ENCODE measurements around the gene PUS3.

The PUS3 gene

DNA sequence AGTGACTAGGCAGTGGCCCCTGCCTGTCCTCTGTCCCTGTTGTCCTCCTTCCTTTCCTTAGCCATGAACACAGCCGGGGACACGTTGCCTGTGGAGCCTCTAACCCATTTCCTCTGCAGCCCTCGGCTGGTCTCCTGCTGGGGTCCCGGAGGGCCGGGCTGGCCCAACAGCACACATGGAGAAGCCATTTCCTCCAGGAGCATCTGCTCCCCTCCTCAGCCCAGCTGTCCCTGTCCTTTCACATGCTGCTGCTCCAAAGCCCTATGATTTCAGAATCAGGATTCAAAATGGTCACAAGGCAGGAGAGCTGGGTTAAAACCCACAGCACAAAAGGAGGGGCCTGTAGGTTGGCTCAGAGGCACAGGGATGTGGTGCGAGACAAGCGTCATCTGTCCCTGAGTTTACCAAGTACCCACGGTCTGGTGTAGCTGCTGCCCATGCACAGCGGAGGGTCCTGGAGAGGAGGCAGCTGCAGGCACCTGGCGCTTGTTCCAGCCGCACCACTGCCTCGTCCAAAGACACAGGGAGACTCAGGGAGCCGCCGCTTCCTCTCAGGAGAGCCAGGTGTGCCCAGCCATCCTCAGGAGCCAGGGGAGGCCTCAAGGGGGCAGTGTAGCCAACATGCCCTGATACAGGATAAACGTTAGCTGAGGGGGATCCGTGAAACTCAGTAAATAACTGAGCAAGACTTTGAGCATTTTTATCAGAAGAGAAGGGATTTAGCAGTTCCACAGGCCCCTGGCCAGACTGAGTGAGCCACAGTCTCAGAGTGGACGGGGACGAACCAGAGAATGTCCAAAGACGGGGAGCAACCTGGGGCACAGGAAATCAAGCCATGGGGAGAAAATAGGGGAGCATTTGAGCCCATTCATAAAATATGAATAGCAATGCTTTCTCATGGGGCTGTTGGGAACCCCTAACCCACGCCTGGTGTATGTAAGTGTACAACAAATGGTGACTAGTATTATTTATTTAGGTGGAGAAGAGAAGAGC, 38.9 kb upstream of the PUS3 start:
- DNase-seq (ENCODE audit: low read depth, low spot score) = no peak
- no peak overlapping the region for H3K27ac ChIP-seq

DNA sequence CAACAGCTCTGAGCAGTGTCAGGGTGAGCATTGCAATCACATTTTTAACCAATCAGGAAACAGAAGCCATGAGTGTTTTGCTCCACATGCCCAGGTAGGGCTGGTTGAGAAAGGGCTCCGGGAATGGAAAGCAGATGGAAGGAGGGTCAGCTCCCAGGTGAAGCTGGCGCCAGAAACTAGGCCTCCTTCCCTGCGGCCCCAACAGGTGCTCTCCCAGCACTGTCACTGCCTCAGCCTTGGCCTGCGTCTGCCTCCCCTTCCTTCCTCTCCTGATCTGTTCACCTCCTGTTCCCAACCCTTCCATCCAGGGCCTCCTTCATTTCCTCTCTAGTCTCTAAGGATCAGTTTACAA, 38.2 kb upstream of the PUS3 start:
- DNase-seq (ENCODE audit: low read depth, low spot score) = no peak

DNA sequence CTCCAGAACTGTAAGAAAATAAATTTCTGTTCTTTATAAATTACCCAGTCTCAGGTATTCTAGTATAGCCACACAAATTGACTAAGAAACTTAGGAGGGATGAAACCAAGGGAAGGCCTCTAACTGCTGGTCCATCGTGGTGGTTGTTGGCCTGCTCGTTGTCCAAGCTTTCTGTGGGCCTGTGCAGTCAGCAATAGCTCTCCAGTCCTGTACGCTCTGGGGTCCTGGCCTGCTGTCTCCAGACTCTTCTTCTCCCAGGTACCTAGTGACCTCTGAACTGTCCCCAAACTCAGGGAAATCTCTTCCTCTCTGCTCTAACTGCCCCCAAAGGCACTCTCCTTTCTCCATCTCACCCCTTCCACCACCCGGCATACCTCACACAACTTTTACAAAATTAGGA, 37.1 kb upstream of the PUS3 start:
- DNase-seq (ENCODE audit: low read depth, low spot score) = no peak

More for the DNA sequence above, 38.2 kb upstream of the PUS3 start:
- H3K27ac ChIP-seq = no peak overlapping the region

DNA sequence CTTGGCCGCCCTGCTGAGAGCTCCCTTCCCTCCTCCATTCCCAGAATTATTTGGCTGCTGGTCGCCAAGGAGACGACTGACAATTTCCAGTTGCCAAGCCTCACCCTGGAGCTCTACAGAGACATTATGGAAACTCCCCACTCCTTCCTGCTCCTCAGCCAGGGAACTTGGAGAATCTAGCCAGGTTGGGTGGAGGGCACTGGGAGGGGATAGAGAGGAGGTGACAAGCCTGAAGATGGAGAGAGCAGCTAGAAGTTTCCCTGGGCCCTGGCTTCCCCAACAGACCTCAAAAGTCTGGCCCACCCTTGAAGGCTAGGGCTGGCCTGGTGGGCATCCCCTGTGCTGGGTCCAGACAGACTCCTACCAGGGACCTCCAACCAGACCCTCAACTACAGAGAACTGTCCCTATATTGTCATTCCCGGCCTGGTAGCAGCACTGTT, 36.1 kb upstream of the PUS3 start:
- H3K27ac ChIP-seq = no peak overlapping the region

More for the DNA sequence above, 37.1 kb upstream of the PUS3 start:
- H3K27ac ChIP-seq = no peak overlapping the region

GRCh38 chr11:125938418-125938817, 35.4 kb upstream of the PUS3 start:
- H3K27ac ChIP-seq = no peak overlapping the region
- DNase-seq (ENCODE audit: low read depth, low spot score) = no peak

More for the DNA sequence above, 36.1 kb upstream of the PUS3 start:
- DNase-seq (ENCODE audit: low read depth, low spot score) = no peak

DNA sequence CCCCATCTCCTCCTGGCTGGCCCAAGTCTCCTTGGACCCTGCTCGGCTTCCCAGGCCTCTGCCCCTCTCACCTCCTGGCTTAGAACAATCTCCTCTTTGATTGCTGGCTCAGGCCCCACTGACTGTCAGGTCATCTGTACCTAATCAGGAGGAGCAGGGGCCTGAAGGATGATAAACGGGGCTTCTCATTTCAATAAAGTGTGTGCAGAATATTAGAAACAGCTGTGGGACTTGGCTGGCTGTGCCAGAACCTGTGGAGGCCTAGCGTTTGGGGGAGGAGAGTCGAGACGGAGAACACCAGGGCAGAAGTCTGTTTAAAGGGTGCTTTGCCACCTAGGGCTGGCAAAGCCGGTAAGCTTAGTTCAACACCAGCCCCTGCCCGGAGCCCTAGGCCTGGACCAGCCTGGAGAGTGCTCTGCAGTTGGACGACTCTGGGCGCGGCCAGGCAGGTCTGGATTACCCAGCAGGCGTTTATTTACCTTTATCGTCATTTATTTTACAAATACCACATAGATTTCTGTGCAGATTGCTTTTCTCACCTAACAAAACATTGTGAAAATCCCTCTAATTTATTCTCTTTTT, 32.7 kb upstream of the PUS3 start:
- no peak for DNase-seq (ENCODE audit: low read depth, low spot score)
- H3K27ac ChIP-seq = no peak overlapping the region

DNA sequence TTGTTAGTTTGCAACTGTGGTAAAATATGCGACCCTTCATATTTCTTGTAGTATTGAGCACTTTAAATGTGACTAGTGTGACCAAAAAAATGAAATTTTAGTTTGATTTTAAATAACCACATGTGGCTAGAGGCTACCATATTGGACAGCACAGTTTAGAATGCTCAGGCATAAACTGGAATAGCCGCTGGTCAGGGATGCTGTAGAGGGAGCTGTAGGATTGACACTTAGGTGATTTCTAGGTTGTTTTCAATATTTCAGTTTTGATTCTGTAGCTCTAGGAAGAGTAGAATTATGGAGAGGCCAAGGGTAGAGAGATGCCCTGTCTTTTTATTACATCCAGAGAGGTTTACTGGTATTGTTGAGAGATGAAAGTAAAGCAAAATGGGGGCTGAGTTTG, 32.0 kb upstream of the PUS3 start:
- H3K27ac ChIP-seq = no peak overlapping the region
- DNase-seq (ENCODE audit: low read depth, low spot score) = no peak

DNA sequence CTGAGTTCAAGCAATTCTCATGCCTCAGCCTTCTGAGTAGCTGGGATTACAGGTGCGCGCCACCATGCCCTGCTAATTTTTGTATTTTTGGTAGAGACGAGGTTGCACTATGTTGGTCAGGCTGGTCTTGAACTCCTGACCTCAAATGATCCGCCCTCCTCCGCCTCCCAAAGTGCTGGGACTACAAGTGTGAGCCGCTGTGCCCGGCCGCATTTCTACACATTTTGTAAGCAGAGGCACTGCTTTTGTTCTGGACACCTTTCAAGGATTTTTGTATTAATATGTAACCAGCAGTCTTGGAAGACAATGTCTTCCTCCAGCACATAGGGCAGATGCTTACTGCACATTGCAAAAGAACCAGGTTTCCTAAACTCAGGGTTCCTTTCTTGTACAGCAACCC, 31.5 kb upstream of the PUS3 start:
- no peak for DNase-seq (ENCODE audit: low read depth, low spot score)
- no peak overlapping the region for H3K27ac ChIP-seq

DNA sequence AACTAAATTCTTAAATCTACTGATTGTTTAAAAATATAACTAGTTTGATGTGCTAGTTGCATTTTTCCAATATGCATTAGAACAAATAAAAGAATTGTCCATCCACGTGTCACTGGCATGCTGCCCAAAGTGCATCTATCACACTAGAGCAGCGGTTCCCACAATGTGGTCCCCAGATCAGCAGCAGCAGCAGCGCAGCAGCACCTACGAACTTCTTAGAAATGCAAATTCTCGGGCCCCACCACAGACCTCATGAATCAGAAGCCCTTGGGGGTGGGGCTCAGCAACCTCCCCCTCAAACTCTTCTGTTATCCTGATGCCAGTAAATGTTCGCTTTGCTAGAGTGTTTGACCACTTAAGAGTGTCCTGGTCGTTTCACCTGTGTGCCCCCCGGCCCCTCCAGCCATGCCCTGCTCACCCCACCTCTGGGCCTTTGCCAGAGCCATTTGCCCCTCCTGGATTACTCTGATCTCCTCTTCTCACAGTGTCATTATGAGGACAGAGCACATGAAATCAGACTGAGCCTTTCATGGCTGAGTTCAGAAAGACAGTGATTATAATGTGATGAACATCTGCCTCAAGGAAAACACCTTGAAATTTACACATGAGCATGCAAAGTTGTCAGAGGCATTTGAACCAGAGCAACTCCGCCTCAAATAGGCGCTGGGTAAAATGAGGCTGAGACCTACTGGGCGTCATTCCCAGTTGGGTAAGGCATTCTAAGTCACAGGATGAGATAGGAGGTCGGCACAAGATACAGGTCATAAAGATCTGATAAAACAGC, 30.2 kb upstream of the PUS3 start:
- no peak for DNase-seq (ENCODE audit: low read depth, low spot score)

DNA sequence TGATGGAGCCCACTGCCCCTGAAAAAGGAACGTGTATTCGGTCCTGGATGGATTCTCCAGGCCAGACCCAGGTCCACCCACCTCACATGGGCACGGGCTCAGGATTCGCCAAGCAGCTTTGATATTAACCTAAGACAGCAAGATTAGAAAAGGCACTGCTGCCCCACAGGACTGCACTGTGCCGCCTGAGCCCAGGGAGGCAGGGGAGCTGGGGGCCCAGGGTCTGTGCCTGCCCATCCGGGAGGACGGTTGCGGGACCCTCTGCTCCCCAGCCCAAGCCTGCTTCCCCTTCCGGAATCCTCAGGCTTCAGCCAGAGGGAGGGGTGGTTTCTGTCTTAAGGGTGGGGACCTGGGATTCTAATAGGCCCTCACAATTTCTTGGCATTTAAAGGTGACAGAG, 29.3 kb upstream of the PUS3 start:
- no peak overlapping the region for H3K27ac ChIP-seq
- no peak for DNase-seq (ENCODE audit: low read depth, low spot score)

More for the DNA sequence above, 30.2 kb upstream of the PUS3 start:
- no peak overlapping the region for H3K27ac ChIP-seq

DNA sequence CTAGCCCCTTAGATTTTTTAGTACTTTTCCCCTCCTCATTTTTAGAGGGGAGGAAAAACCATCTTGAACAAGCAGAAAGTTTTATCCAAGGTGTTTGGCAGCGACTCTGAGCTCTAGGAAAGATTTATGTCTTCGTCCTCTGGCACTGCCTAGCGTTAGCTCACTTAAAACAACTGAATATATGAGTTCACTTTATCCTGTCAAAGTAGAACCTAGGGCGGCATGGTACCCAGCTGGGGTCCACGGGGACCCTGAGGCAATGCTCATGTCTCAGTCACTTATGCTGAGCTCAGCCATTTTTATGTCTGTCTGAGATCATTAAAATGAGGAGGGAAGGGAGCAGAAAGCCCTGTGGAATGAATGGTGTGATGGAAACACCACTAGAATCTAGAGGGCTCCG, 28.7 kb upstream of the PUS3 start:
- no peak for DNase-seq (ENCODE audit: low read depth, low spot score)
- H3K27ac ChIP-seq = no peak overlapping the region

- H3K27ac ChIP-seq = no peak overlapping the region
- no peak for DNase-seq (ENCODE audit: low read depth, low spot score)
Observed at GRCh38 chr11:125931116-125931515, 28.1 kb upstream of the PUS3 start.

- DNase-seq (ENCODE audit: low read depth, low spot score) = no peak
- H3K27ac ChIP-seq = no peak overlapping the region
Observed at GRCh38 chr11:125930076-125930450, 27.1 kb upstream of the PUS3 start.

DNA sequence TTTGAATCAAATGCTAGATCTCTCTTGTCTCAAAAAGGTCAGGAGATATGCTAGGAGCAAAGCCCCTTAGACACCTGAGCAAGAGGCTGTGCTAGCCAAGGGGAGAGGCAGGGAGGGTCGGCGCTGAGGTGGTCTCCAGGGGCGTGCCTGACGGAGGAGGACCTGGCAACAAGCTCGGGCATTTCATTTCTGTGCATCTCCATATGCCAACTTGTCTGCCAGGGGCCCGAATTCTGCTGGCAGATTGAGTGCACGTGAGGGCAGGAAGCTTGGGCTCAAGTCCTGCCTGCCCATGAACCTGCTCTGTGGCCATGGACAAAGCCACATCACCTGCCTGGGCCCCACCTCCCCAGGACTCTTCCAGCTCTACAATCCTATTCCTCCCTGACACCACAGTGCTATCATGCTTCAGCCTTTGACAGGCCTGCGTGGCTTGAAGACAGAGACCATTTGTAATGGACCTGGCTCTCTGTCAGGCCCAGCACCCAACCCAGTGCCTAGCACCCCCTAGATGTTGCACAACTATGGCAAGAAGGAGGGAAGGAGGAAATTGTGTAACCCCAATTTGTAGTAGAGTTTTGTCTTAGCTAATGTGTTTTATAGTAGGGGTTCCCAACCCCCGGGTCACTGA, 26.6 kb upstream of the PUS3 start:
- DNase-seq (ENCODE audit: low read depth, low spot score) = no peak
- H3K27ac ChIP-seq = no peak overlapping the region

GRCh38 chr11:125926682-125927081, 23.7 kb upstream of the PUS3 start:
- no peak for DNase-seq (ENCODE audit: low read depth, low spot score)
- no peak overlapping the region for H3K27ac ChIP-seq

DNA sequence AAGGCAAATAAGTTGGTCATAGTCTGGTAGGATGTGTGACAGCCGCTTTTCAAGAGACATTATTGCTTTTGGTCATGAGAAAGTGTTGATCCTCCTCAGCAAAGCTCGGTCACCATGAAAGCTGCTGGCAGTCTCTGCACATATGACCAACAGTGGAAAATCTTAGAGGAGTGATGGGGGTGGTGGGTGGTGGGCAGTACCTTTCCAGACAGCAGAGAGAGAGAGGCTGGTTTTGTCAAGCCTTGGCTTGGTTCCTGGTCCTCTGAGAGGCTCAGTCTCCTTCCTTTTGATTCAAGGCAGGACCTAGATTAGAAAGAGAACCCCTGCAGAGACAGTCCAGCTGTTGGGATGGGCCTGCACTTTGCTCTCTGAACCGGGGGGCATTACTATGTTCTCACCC, 22.8 kb upstream of the PUS3 start:
- no peak for DNase-seq (ENCODE audit: low read depth, low spot score)
- H3K27ac ChIP-seq = no peak overlapping the region

DNA sequence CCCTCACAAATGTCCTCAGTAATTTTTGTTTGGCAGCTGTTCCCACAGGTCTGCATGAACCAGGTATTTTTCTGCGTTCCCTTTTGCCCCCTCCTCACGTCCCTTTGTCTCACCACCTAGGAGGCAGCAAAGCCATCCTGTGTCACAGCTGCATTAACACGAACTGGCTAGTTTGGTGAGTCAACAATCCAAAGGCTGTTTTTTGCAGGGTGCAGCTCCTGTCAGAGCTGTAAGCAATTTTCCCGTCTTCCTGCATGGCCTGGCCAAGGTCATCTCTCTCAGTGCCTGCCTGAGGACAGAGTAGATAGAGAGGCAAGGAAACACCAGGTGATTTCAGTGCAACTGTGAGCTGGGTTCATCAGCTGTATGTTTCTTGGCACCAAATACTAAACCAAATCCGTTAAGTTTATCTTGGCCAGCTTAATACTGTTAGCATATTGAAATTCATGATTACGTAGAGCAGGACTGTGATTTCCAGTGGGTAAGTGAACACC, 22.3 kb upstream of the PUS3 start:
- no peak for DNase-seq (ENCODE audit: low read depth, low spot score)
- no peak overlapping the region for H3K27ac ChIP-seq

DNA sequence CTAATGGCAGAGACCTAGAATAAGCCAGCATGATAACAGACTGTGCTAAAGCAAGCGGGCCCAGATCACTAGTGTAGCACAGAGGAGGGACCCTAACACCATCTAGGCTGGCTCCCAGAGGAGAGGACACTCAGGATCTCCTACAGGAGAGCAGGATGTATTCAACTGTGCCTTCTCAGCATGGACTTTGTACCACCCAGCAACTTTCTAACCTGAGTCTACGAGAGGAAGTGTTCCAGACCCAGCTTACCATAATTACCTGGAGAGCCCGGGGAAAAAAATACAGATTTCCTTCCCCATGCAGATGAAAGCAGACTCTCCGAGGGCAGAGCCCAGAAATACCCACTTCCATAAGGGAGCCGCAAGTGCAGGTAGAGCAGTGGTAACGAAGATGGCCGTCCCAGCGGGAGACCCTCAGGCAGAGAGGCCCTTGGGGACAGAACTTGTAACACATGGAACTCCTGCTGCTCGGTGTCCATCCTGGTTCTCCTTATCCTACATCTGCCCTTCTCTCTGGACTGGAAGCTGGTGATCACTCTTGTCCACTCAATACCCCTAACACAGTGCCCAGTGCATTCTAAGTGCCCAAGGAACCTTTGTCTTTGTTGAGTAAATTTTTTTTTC, 21.5 kb upstream of the PUS3 start:
- no peak overlapping the region for H3K27ac ChIP-seq
- no peak for DNase-seq (ENCODE audit: low read depth, low spot score)

DNA sequence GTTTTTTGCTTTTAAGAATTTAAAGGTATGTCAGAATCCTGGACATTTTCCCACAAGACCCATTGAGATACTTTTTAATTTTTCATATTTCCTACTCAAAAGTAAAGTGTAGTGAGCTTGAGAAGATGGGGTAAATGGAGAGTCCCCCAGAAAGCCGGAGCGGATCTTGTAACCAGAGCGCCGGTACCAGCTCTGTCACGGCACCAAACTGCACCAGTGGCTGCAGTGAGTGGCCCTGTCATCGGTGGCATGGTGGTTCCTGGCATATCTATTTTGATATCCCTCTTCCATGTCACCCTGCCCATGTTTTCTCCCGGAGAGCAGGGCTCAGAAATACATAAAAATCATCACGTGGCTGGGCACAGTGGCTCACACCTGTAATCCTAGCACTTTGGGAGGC, 20.6 kb upstream of the PUS3 start:
- DNase-seq (ENCODE audit: low read depth, low spot score) = no peak
- no peak overlapping the region for H3K27ac ChIP-seq

GRCh38 chr11:125923012-125923579, 20.1 kb upstream of the PUS3 start:
- no peak overlapping the region for H3K27ac ChIP-seq
- peak; percentile 6 for DNase-seq (ENCODE audit: low read depth, low spot score)

Data from epithelial cell of prostate (primary cell).